DMS53 treated with DMSO at 0.1 percent for 48 hours (cell line): Measurements from ENCODE around the gene EHBP1.
"Not testable (repeated sequence)": the region's sequence is repeated elsewhere in the genome, so short reads cannot be mapped to it uniquely, and the experiment has no call there.

Experiments
- DNase-seq: peaks from one replicate; lab custom pipeline; 2025; ENCODE audit not compliant: unreplicated experiment; lab: John Stamatoyannopoulos, UW

Gene EHBP1

GRCh38 chr2:62732262-62732777 is 26.8 kb downstream of the EHBP1 start:
- no peak for DNase-seq

- DNase-seq: no peak
Measured at GRCh38 chr2:62733546-62733945, 28.0 kb downstream of the EHBP1 start.

GRCh38 chr2:62736899-62737559 is 31.5 kb downstream of the EHBP1 start:
- DNase-seq: no peak

- DNase-seq: no peak
Measured at GRCh38 chr2:62738981-62739936, 33.7 kb downstream of the EHBP1 start.

- no peak for DNase-seq
Measured at GRCh38 chr2:62740221-62740620, 34.7 kb downstream of the EHBP1 start.

GRCh38 chr2:62741127-62741526 is 35.6 kb downstream of the EHBP1 start:
- no peak for DNase-seq

GRCh38 chr2:62741954-62742722 is 36.6 kb downstream of the EHBP1 start:
- no peak for DNase-seq

- no peak for DNase-seq
Measured at GRCh38 chr2:62743506-62743905, 38.0 kb downstream of the EHBP1 start.

GRCh38 chr2:62744603-62745002 is 39.1 kb downstream of the EHBP1 start:
- DNase-seq: no peak

GRCh38 chr2:62745891-62746481 is 40.5 kb downstream of the EHBP1 start:
- DNase-seq: no peak

- no peak for DNase-seq
Measured at GRCh38 chr2:62747169-62747568, 41.7 kb downstream of the EHBP1 start.

- DNase-seq: no peak
Measured at GRCh38 chr2:62747876-62748275, 42.4 kb downstream of the EHBP1 start.

- DNase-seq: not testable (repeated sequence)
Measured at GRCh38 chr2:62749111-62749510, 43.6 kb downstream of the EHBP1 start.

GRCh38 chr2:62757029-62757428 is 51.5 kb downstream of the EHBP1 start:
- no peak for DNase-seq

GRCh38 chr2:62760026-62760425 is 54.5 kb downstream of the EHBP1 start:
- no peak for DNase-seq

- DNase-seq: no peak
Measured at GRCh38 chr2:62760555-62760954, 55.0 kb downstream of the EHBP1 start.

GRCh38 chr2:62765619-62766376 is 60.3 kb downstream of the EHBP1 start:
- DNase-seq: no peak

GRCh38 chr2:62768615-62769014 is 63.1 kb downstream of the EHBP1 start:
- DNase-seq: no peak

- no peak for DNase-seq
Measured at GRCh38 chr2:62770629-62771028, 65.1 kb downstream of the EHBP1 start.
